ENCODE measurements around the gene PAQR7.
A peak's percentile ranks its signal among the peaks of the same experiment; 100 is the strongest.

DNA sequence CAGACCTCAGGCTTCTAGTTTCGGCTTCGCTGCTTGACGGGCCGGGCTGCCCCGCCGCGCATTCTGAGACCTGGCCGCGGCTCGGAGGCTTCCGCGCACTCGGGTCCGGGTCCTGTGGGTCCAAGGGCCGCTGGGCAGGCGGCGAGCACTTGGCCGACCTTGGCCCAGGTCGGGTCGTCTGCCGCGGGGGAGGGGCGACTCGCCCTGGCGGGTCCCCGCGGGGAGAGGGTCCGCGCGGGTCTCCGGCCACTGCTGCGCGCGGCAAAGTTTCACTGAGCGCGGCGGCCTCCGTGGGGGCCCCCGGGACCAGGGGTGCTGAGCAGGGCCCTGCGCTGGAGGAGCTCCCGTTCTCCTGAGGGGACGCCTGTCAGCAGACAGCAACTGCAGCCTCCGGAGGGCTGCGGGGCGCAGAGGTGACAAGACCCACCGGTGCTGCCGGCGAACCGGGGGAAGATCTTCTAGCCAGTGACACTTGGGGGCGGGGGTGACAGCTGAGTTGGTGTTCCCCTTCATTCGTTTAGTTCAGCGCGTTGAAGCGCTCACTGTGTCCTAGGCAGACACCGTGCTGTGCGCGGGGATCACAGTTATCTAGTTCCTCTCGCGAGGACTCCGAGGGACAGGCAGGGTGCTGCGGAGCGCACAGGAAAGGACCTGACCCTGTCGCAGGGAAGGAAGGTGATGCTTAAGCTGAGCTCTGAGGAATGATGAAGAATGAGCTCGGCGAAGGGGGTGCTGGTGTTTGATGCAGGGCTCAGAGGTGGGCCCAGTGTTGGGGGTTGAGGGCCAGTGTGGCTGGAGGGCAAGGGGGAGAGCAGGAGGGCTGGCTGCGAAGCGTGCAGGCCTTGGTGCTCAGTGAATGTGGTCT is 55.0 kb downstream of the PAQR7 start:
- TF ChIP-seq, protein P1, sequence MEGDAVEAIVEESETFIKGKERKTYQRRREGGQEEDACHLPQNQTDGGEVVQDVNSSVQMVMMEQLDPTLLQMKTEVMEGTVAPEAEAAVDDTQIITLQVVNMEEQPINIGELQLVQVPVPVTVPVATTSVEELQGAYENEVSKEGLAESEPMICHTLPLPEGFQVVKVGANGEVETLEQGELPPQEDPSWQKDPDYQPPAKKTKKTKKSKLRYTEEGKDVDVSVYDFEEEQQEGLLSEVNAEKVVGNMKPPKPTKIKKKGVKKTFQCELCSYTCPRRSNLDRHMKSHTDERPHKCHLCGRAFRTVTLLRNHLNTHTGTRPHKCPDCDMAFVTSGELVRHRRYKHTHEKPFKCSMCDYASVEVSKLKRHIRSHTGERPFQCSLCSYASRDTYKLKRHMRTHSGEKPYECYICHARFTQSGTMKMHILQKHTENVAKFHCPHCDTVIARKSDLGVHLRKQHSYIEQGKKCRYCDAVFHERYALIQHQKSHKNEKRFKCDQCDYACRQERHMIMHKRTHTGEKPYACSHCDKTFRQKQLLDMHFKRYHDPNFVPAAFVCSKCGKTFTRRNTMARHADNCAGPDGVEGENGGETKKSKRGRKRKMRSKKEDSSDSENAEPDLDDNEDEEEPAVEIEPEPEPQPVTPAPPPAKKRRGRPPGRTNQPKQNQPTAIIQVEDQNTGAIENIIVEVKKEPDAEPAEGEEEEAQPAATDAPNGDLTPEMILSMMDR (IDR thresholded peaks at IDR 0.05; ENCODE audit: poor library complexity, severe bottlenecking): no peak
- TF ChIP-seq MXI1 (conservative IDR thresholded peaks at IDR 0.05; ENCODE audit: poor library complexity, severe bottlenecking) (no peak), EZH2 (IDR thresholded peaks at IDR 0.05; ENCODE audit: borderline replicate concordance, insufficient read depth, low read length, poor library complexity, severe bottlenecking) (no peak), TAF1 (IDR thresholded peaks at IDR 0.05; ENCODE audit: low read depth) (no peak), RAD21 (conservative IDR thresholded peaks at IDR 0.05) (peak; percentile 23), POLR2AphosphoS5 (IDR thresholded peaks at IDR 0.05) (peak; percentile 45), EP300 (conservative IDR thresholded peaks at IDR 0.05; ENCODE audit: poor library complexity, severe bottlenecking) (no peak)
- TF ChIP-seq, protein P2, sequence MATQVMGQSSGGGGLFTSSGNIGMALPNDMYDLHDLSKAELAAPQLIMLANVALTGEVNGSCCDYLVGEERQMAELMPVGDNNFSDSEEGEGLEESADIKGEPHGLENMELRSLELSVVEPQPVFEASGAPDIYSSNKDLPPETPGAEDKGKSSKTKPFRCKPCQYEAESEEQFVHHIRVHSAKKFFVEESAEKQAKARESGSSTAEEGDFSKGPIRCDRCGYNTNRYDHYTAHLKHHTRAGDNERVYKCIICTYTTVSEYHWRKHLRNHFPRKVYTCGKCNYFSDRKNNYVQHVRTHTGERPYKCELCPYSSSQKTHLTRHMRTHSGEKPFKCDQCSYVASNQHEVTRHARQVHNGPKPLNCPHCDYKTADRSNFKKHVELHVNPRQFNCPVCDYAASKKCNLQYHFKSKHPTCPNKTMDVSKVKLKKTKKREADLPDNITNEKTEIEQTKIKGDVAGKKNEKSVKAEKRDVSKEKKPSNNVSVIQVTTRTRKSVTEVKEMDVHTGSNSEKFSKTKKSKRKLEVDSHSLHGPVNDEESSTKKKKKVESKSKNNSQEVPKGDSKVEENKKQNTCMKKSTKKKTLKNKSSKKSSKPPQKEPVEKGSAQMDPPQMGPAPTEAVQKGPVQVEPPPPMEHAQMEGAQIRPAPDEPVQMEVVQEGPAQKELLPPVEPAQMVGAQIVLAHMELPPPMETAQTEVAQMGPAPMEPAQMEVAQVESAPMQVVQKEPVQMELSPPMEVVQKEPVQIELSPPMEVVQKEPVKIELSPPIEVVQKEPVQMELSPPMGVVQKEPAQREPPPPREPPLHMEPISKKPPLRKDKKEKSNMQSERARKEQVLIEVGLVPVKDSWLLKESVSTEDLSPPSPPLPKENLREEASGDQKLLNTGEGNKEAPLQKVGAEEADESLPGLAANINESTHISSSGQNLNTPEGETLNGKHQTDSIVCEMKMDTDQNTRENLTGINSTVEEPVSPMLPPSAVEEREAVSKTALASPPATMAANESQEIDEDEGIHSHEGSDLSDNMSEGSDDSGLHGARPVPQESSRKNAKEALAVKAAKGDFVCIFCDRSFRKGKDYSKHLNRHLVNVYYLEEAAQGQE (IDR thresholded peaks at IDR 0.05; ENCODE audit: borderline replicate concordance): no peak
